Camera-type eye (tissue), 1 donor: ENCODE results near the gene RAB8B. TPM values are rescaled to one million over a fixed set of nuclear protein-coding genes. Genes with fewer than 3 reads are reported as not detected.

Experiments
- total RNA-seq: library from RNA; depleted of rRNA; stranded (reverse); fragments of >200 nt; gene quantifications from one replicate; pipeline ENCODE4 v1.2.3, GENCODE V29; 2014

The RAB8B gene
- 45.6 TPM for total RNA-seq

DNA sequence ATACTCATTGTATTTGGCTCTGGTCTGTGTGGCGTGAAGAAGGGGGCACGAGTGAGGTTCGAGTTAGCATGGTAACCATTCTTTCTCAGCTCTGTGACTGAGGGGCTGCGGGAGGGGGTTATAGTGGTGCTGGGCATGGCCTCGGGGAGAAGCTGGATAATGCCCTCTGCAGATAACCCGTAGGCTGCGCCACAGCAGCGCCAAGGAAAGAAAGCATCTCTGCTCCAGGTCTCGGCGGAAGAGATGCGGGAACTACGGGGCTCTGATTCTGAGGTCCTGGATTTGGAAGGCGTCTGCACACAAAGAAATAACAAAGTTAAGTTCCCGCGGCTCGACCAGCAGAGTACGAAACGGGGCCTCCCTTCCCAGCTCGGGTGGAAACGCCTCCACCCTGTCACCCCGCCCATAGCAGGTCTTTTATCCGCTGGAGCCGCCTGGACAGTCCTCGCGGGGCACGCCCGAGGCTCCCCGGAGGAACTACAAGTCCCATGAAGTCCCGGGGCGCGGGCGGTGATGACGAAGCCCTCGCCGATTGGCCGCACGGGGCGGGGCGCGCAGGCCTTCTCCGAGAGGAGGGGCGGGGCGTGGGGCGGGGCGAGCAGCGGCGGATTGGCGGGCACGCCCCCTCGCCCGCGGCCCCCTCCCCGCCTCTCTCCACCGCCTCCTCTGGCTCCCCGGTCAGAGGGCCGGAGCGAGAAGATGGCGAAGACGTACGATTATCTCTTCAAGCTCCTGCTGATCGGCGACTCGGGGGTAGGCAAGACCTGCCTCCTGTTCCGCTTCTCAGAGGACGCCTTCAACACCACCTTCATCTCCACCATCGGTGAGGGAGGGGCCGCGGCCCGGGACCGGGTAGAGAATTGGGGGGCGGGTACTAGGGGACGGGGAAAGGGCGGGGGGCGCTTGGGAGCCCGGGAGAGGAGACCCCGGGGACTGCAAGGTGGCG lies at the start of gene RAB8B:
Gene RAB8B (plus strand): TSS at position 681 of the 946 bp plus-strand sequence. CDS start 19 bp downstream, at position 700.

DNA sequence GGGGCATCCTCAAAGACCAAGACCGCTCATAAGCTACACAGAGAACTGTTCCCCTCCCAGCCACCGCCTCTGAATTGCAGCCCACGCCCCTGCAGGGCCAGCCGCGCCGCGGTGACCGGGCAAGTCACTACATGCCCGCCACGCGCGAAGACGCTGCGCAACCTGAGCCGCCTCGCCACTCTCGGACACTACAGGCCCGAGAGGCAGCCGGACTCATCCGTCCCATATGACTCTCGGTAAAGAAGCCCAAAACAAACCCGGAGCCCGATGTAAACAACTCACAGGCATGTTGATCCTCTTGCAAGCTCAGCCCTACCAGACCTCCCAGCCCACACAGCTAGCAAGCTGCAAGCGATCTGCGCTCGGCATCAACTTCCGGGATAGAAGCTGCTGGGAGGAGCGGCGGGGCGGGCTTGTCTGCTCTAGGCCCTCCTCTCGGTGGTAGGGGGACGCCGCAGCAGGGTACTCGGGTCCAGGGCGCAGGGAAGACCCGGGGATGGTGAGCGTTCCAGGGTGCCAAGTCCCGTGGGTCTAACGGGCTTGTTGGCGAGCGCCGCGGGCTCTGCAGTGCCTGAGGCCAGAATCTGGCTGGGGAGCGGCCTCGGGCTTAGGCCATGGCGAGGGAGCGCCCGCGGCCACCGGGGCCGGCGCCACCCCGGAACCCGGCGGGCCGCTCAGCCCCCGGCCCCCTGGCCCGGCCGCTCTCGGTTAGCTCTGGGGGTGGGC lies 32.1 kb upstream of the RAB8B start, which contains the start of gene RPS27L:
Gene RPS27L (minus strand): TSS at position 360 of the 726 bp plus-strand sequence. CDS start 72 bp downstream, at position 288.

DNA sequence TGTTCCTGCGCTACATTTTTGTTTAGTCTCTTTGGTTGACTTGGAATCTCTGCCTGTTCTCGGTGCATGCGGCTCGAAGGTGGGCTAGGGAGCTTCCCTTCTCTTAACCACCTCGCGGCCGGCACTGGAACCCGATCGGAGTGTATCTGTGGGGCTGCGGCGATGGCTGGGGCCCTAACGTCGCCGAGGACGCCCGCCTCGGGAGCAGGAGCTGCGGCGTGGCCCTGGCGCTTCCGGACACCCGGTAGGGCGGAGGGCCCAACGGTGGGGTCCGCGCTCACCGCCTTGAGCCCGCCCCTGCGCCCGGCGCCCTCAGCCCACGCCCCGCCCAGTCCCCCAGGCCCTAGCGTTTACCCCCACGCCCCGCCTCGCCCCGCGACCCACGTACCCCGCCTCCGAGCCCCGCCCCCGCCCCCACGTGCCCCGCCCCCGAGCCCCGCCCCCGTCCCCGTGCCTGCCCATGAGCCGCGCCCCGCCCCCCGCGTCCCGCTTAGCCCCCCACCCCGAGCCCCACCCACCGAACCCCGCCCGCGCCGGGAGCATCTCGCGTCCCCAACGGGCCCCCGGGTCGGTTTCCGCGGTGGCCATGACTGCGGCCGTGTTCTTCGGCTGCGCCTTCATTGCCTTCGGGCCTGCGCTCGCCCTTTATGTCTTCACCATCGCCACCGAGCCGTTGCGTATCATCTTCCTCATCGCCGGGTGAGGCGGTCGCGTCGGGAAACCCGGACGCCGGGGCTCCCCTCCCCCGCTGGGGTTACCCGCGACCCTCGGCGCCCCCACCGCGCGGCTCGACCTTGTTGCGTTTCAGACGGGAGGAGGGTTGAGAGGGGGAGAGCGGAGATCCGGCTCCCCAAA lies 87.9 kb downstream of the RAB8B start, which contains the start of gene APH1B:
Gene APH1B (plus strand): TSS at position 568 of the 855 bp plus-strand sequence. CDS start 19 bp downstream, at position 587.

Other genes with a start within 250 kb of the RAB8B start
- 398 TPM for gene TPM1, start 146.9 kb upstream of the RAB8B start, total RNA-seq
- 10.1 TPM for gene LACTB, start 67.7 kb upstream of the RAB8B start, total RNA-seq
- gene RPS27L, start 32.1 kb upstream of the RAB8B start, total RNA-seq = 40.7 TPM
- 22.2 TPM for gene APH1B, start 88.0 kb downstream of the RAB8B start, total RNA-seq
- gene CA12, start 192.2 kb downstream of the RAB8B start, total RNA-seq = 17.4 TPM